GM18517 (cell line): ENCODE results near the gene EGFR.

Experiments
- ATAC-seq: cut with Tn5 transposase; IDR thresholded peaks from one replicate; pipeline ENCODE4 v1.9.1; 2021; ENCODE audit warnings: mild to moderate bottlenecking, moderate library complexity; ENCODE audit not compliant: unreplicated experiment

Gene EGFR

DNA sequence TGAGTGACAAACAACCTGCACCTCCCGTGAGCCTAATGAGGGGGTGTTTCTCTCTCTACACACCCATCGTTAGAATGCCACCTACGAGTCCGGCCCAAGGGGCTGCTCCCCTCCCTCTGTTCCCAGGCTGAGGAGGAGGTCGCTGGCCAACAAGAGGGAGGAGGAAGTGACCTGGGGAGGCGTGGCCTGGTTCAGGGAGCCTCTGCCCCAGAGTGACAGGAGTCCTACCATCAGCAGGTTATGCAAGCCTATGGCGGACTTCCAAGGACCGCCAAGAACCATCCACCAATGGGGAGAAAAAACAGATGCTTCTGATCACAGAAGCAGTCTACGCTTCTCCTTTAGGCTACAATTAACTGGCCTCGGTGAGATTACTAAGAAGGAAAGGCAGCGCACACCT lies 12.3 kb upstream of the EGFR start:
- ATAC-seq: no peak

DNA sequence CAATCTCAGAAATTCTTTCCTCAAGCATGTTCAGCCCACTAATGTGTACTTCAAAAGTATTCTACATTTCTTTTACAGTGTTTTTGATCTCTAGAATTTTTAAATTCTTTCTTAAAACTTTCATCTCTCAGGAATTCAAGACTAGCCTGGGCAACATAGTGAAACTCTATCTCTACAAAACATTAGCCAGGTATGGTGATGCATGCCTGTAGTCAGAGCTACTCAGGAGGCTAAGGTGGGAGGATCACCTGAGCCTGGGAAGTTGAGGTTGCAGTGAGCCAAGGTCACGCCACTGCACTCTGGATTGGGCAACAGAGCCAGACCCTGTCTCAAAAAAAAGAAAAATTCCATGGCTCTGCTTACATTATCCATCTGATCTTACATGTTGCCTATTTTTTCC lies 5.0 kb upstream of the EGFR start:
- ATAC-seq: no peak

DNA sequence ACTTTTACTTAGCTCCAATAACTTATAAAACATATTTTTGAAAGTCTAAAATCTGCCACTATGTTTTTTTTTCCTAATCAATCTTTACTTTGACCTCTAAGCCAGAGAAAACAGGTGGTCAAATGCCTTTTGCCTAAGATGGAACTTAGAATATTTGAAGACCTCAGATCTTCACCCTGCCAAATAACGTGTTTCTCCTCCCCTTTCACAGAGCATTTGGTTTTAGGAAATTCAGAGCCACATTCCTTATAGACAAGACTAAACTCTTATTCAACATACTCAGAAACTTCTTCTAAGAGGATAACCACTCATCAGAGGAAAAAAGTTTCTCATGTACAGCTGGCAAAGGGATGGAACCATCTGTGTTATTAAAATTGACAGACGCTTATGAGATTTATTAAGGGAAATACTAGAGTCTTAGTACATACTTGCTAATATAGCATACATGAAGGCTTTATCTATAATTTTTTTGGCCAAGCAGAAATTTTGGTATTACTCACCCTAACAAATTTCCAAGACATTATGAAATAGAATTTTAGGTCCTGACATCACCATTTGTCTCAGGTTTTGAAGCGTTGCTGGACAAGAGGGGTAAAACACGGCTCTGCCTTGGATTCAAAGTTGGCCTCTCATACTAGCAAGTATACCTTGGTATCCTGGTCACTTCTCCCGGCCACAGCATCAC lies 2.6 kb upstream of the EGFR start:
- no peak for ATAC-seq

DNA sequence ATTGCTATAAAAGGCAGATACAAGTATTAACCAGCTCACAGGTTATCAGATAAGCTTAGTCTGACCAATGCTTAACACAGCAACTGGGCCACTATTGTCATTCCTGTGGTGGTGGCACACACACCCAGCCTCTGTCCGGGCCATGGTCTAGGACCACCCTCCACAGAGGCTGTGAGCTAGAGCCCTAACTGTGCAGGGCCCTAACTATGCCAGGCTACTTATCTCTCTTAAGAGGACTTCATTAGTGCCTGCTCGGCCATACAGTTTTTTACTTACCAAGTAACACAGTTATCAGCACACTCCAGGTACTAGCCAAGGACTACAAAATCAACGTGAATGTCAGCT lies 2.1 kb upstream of the EGFR start:
- ATAC-seq: no peak

DNA sequence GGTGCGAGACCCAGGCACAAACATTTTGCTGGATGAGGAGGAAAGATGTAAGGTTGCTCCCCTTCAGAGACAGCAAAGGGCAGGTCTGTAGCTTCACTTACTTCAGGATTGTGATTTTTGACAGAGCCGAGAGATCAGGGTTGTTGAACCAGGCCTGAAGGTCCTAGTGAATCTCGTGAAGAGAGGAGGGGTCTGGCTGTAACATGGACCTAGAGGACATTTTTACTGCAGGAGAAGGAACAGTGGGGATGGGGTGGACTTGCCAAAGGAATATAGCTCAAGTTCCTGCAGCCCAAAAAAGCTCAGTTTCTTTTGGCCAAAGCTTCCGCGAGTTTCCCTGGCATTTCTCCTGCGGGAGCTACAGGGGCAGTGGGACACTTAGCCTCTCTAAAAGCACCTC lies 976 bp upstream of the EGFR start:
- no peak for ATAC-seq

DNA sequence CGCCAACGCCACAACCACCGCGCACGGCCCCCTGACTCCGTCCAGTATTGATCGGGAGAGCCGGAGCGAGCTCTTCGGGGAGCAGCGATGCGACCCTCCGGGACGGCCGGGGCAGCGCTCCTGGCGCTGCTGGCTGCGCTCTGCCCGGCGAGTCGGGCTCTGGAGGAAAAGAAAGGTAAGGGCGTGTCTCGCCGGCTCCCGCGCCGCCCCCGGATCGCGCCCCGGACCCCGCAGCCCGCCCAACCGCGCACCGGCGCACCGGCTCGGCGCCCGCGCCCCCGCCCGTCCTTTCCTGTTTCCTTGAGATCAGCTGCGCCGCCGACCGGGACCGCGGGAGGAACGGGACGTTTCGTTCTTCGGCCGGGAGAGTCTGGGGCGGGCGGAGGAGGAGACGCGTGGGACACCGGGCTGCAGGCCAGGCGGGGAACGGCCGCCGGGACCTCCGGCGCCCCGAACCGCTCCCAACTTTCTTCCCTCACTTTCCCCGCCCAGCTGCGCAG lies 424 bp downstream of the EGFR start:
- ATAC-seq: no peak

DNA sequence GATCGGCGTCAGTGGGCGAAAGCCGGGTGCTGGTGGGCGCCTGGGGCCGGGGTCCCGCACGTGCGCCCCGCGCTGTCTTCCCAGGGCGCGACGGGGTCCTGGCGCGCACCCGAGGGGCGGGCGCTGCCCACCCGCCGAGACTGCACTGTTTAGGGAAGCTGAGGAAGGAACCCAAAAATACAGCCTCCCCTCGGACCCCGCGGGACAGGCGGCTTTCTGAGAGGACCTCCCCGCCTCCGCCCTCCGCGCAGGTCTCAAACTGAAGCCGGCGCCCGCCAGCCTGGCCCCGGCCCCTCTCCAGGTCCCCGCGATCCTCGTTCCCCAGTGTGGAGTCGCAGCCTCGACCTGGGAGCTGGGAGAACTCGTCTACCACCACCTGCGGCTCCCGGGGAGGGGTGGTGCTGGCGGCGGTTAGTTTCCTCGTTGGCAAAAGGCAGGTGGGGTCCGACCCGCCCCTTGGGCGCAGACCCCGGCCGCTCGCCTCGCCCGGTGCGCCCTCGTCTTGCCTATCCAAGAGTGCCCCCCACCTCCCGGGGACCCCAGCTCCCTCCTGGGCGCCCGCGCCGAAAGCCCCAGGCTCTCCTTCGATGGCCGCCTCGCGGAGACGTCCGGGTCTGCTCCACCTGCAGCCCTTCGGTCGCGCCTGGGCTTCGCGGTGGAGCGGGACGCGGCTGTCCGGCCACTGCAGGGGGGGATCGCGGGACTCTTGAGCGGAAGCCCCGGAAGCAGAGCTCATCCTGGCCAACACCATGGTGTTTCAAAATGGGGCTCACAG lies 1.1 kb downstream of the EGFR start:
- ATAC-seq: no peak

DNA sequence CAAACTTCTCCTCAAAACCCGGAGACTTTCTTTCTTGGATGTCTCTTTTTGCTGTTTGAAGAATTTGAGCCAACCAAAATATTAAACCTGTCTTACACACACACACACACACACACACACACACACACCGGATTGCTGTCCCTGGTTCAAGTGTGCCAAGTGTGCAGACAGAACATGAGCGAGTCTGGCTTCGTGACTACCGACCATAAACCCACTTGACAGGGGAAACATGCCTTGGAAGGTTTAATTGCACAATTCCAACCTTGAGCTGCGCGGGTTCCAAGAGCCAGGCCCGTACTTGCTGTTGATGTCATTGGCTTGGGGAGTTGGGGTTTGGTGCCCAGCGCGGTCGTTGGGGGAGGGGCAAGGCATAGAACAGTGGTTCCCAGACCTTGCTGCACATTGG lies 1.7 kb downstream of the EGFR start:
- no peak for ATAC-seq

DNA sequence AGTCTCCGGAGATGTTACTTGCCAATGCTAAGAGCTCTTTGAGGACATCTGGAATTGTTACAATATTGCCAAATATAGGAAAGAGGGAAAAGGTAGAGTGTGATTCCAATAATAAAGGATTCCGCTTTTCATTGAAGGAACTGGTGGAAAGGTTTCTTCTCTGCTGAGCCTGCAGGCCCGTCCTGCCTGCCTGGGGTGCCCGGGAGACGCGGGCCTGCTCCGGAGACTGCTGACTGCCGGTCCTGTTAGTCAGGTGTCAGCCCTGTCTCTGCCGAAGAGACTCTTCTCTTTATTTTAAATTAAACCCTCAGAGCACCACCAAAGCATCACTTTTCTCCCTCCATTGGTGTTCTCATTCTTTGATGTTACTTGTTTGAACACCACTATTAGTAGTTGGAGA lies 2.2 kb downstream of the EGFR start:
- no peak for ATAC-seq

DNA sequence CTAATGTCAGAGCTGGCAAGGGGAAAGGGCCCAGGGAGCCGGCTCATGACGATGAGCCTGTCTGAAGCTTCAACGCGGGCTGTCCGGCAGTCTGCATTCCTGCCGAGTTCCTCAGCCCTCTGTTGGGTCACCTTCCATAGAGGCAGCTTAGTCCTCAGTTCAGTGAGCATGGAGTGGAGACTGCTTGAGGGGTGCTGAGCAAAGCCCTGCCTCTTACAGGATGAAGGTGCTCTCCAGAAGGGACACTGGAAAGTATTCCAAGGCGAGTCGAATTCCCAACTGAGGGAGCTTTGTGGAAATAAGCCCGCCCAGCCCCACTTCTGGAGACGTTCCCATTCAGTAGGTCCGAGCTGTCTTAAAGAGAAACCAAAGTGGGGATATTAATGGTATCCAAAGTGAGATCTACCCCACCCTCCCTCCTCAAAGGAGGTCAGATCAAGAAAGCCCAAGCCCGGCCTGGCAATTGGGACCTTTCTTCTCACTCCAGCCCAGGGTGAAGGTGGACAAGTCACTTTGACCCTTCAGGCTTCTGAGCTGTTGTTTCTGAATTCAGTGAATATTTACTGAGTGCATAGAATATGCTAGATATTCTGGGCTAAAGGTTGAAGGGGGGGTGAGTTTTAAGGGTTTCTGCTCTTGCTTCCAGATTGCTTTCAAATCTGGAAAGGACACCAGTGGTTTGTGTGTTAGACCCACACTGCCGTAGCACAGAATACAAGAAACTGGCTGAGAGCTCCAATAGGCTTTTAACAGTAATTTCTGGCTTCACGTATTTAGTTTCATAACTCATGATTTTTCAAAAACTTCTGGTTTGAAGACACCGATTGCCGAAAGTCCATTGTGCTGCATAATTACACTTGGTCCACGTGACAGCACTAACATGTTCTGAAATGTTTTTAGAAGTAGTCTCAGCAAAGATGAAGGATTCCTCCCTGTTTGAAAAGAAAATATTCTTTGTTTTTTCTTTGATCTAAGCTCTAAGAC lies 3.5 kb downstream of the EGFR start:
- ATAC-seq: no peak

DNA sequence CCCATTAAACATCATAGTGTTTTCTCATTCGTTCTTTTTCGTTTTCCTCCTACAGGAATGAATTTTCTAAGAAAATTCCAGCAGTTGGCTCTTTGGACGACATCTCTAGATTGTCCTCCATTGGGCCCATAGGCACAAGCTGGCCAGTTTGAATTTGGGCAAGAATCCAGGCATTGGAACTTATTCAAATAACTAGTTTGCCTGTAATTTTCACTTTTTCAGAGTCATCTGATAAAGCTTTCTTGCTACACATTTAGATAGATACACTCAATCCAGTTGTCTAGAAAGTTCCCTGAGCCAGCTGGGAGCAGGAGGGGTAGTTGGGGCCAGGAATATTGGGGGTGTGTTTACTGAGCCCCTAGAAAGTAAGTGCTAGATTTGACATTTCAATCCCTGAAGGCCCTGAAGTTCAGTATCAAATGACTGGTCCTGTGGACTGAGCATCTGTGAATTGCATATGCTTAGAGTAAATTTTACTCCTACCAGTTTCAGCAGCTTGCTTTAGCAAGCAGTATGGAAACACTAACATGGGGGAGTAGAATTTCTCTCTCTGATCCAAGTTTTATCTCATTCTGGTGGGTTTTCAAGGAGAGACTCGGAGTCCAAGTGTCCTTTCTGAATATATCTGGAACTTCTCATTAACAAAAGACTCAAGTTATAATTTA lies 5.2 kb downstream of the EGFR start:
- ATAC-seq: no peak

DNA sequence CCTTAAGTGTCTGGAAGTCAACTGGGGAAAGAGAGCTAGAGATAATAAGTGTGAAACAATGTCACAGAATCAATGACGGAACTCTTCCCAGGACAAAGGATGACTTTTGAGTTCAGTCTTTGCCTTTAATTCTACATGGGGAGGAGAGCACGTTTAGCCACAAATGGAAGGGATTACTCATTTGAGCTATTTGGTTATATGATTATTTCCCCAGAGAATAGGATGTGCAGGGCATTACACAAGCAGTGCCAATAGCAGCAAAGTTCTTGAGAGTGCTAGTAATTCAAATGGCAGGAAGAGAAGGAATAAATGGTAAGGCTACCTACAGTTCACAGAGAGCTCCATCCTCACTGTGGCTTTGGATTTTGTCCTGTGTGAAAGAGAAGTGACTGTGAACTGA lies 6.0 kb downstream of the EGFR start:
- ATAC-seq: no peak

DNA sequence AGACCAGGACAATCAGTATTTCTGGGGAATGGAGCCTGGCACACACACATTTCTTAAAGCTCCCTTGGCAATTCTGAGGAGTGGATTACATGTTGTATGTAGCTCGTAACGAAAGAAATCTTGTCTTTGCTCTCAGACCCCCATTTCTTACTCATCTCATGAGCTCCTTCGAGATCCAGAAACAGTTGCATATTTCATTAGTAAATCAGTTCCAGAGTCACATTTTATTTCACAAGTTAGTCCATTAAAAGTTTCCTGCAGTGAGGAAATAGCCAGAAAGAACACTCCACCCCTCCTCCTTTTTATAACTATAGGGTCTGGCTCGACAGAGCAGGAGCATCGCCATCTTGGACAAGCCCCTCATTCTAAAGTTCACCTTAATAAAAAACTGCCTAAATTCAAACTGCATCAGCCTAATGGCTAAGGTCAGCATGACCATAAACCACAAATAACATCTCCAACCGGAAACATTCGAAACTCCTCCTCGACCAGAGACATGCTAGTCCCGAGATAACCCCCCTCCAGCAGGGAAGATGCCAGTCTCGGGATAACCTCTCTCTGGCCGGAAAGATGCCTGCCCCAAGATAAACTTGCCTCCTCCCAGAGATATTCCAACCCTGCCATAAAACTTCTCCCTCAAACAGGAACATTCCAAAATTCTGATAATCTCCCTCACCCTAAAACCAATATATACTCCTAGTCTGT lies 7.4 kb downstream of the EGFR start:
- ATAC-seq: no peak

DNA sequence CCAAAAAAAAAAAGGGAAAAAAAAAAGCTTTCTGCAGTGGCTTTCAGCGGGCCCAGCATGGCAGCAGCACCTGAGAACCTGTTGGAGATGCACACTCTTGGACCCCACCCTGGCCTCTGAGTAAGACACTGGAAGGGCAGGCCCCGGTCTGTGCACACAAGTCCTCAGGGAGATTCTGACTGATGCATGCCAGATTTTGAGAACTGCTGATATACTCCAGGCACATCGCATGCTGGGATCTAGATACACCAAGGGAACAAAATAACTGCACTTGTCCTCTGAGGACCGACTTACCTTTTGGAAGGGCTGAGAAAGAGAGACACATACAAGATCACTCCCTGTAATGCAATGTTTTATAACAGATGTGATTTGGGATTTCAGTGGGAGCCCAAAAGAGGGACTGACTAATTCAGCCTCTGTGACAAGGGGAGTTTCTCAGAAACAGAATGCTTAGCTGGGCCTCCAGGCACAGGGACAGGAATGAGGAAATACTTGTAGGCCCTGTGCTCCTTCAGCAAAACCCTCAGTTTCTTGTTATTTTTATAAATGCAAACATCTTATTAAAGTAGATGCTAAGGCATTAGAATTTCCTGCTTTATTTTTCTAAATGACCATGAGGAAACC lies 8.2 kb downstream of the EGFR start:
- ATAC-seq: no peak

DNA sequence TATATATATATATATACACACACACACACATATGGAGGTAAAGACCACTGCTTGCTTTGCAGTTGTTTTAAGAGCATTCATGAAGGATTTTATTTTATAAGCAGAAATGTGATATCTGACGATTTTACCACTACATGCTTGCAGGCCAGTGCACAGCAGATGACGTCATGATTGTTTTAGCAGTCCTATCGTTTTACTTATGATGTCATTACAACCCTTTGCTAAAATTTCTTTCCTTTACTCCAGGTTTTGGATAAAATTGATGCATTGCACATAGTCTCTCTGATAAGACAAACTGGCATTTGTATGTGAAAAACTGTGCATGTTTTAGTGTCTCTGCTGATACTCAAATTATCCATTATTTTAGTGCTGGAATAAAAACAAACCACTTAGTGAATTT lies 9.2 kb downstream of the EGFR start:
- no peak for ATAC-seq

DNA sequence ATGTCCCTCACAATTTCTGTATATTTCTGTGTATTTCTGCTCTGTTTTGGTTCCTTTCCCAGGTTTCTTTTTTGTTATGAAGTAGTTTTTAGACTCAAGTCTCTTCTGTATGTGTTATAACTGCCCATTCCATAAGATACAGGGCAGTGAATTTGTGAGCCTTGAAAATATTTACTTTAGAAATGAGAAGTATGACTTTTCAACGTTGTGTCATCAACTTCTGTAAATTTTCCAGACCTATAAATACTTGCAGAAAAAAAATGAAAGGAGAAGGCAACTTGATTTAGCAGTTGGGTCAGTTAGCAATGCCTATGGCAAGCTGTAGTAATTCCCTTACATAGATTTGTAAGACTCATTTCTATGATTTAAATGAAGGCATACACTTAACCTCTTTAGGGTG lies 11.5 kb downstream of the EGFR start:
- ATAC-seq: no peak

DNA sequence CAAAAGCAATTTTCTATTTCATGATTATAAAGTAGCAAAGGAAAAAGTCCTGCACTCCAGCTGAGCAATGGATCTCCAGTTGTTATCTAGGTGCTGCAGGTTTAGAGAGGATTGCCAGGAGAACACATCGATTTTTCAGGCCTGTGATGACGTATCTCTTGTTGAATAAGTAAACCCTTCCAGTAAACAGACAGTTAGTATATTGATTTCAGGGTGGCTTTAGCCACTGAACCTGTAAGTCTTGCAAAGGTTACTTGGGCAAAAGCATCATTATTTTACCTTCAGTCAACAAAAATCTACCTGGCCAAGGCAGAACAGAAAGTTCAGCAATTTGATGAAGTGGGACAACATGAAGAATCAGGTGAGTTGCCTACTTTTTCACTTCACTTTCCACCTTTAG lies 12.3 kb downstream of the EGFR start:
- no peak for ATAC-seq

DNA sequence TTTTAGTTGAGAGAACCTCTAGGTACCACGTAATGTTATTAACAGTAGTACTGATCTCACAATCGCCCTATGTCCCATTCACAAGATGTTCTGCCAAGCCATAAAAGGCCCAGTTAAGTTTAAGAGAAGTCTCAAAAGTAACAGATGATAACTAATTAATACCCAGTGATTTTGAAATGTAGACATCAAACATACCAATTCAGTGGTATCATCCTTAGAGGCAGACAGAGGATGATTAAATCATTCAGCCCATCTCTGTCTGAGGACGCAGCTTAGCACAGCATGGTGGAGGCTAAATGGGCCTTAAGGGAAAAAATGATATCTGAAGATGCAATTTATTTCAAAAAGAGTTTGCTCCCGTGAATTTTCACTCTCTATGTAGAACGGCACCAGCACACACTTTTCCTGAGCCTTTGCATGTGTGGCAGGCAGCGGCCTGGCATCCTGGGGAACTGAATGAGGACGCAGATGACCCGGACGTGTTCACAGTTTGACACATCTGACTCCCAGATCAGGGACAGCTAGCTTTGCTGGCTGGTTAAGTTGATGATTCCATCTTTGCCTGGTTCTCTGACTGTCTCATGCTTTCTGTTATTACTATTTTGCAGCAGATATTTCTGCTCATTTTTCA lies 13.4 kb downstream of the EGFR start:
- no peak for ATAC-seq

DNA sequence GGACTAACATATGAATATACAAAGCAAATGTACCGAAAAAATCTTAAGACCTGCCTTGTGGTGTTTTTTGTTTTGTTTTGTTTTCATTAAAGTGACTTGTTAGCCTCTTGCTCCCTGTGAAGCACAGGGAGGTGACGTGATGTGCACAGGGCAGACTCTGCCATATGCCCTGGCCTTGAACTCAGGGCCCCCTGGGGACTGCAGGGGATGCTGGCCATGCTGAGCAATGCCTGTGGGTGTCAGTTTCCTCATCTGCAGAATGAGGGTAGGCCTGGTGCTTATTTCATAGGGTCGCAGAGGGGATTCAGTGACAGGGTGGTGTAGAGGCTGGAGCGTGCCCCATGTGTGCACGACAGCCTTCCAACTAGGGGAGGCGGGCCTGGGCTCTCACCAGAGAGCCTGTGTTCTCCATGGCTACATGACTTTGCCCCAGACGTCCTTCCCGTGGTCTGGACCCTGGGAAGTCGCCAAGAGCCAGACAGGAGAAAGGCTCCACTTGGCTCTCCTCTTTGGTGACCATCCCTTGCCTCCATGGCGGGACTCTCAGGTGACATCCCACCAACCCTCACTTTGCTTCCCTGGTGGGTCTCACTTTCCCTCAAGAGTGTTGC lies 14.5 kb downstream of the EGFR start:
- no peak for ATAC-seq
